B cell (primary cell): ENCODE data around the gene CLDN24. TPM values are rescaled to one million over a fixed set of nuclear protein-coding genes. Genes with fewer than 3 reads are reported as not detected.

ENCODE experiments used
- ATAC-seq: fragments of 200-7000 bp; cut with Tn5 transposase; one replicate; pipeline ENCODE4 v1.10.0; 2021; ENCODE audit warnings: low read depth, mild to moderate bottlenecking, moderate number of reproducible peaks, moderate library complexity
- CTCF ChIA-PET: fragments of 350-600 bp; sonication (Branson Sonifier 250); formaldehyde crosslinking; loops from one replicate; lab custom pipeline; 2021; ENCODE audit warnings: antibody characterized with exemption, inconsistent platforms; lab: Charles Lee
- POLR2A ChIA-PET: fragments of 350-600 bp; sonication (Branson Sonifier 250); formaldehyde crosslinking; loops from one replicate; lab custom pipeline; 2021; ENCODE audit warnings: antibody characterized with exemption; lab: Charles Lee
- DNase-seq: peaks from one replicate; pipeline ENCODE4 v3.0.0; 2013
- H2AFZ ChIP-seq: 2 replicates; pipeline ENCODE4 v1.6.1; 2012; ENCODE audit warnings: mild to moderate bottlenecking, low read depth, low read length; ENCODE audit not compliant: insufficient read depth, poor library complexity, severe bottlenecking
- H3K27ac ChIP-seq, 2 donors: 1 replicate in 1 of 2; 2 replicates in 1 of 2; pipeline ENCODE4 v1.5.1; 2012 to 2013; ENCODE audit warnings: low read length in 2 of 2, mild to moderate bottlenecking in 2 of 2, moderate library complexity in 1 of 2
- H3K27me3 ChIP-seq, 4 experiments: fragments of 200-600 bp in 1 of 4; sonication (generic) in 1 of 4; replicated peaks in 1 of 4; 1 replicate in 2 of 4; 2 replicates in 2 of 4; pipeline versions ENCODE4 v1.6.1 to v1.7.0; 2013 to 2016; ENCODE audit warnings: low read length in 3 of 4, mild to moderate bottlenecking in 2 of 4, mixed read lengths in 1 of 4, moderate library complexity in 1 of 4; ENCODE audit not compliant: insufficient read depth in 4 of 4, control insufficient read depth in 3 of 4; ENCODE audit errors: control extremely low read depth in 1 of 4
- H3K36me3 ChIP-seq, 2 experiments: replicated peaks in 1 of 2; 1 replicate in 1 of 2; 2 replicates in 1 of 2; pipeline versions ENCODE4 v1.6.1 to v1.7.1; 2013; ENCODE audit warnings: low read length in 1 of 2; ENCODE audit not compliant: insufficient read depth in 2 of 2, control insufficient read depth in 1 of 2; ENCODE audit errors: control extremely low read depth in 1 of 2, extremely low read depth in 1 of 2
- H3K4me1 ChIP-seq, 2 donors: fragments of 200-600 bp in 1 of 2; sonication (generic) in 1 of 2; 1 replicate in 1 of 2; 2 replicates in 1 of 2; pipeline versions ENCODE4 v1.5.1 to v1.6.1; 2013 to 2017; ENCODE audit warnings: low read length in 2 of 2; ENCODE audit not compliant: control insufficient read depth in 2 of 2, insufficient read depth in 2 of 2
- H3K4me2 ChIP-seq: replicated peaks from 2 replicates; pipeline ENCODE3; 2012; ENCODE audit warnings: mild to moderate bottlenecking, low read depth, low read length; ENCODE audit not compliant: poor library complexity, severe bottlenecking
- H3K4me3 ChIP-seq, 5 experiments: fragments of 200-600 bp in 1 of 5; sonication (generic) in 1 of 5; 1 replicate in 3 of 5; 2 replicates in 2 of 5; pipeline versions ENCODE4 v1.5.1 to v1.7.0; 2011 to 2016; ENCODE audit warnings: low read length in 4 of 5, mild to moderate bottlenecking in 4 of 5, low read depth in 2 of 5, control low read depth in 1 of 5, moderate library complexity in 1 of 5; ENCODE audit not compliant: insufficient read depth in 1 of 5; ENCODE audit errors: control extremely low read depth in 1 of 5, extremely low read depth in 1 of 5
- H3K79me2 ChIP-seq: fragments of 200-600 bp; sonication (generic); one replicate; pipeline ENCODE4 v1.6.0; 2016; ENCODE audit warnings: low read length; ENCODE audit not compliant: control insufficient read depth, insufficient read depth
- H3K9ac ChIP-seq: fragments of 200-600 bp; sonication (generic); 2 replicates; pipeline ENCODE4 v1.6.1; 2017; ENCODE audit warnings: mild to moderate bottlenecking, low read length, moderate library complexity
- H3K9me3 ChIP-seq, 3 donors: one replicate each; pipeline versions ENCODE4 v1.6.1 to v1.7.1; 2013; ENCODE audit warnings: low read length in 2 of 3; ENCODE audit not compliant: control insufficient read depth in 2 of 3, insufficient read depth in 1 of 3; ENCODE audit errors: control extremely low read depth in 1 of 3
- H4K20me1 ChIP-seq: 2 replicates; pipeline ENCODE4 v1.6.0; 2012; ENCODE audit warnings: mild to moderate bottlenecking, low read length; ENCODE audit not compliant: insufficient read depth, control insufficient read depth, poor library complexity, severe bottlenecking
- H3K27ac Mint-ChIP-seq: one replicate; pipeline ENCODE4 v1.8.0; 2021; ENCODE audit warnings: mixed read lengths
- H3K27me3 Mint-ChIP-seq: one replicate; pipeline ENCODE4 v1.8.0; 2021; ENCODE audit warnings: mixed read lengths
- H3K4me1 Mint-ChIP-seq: one replicate; pipeline ENCODE4 v1.8.0; 2021; ENCODE audit warnings: mixed read lengths
- H3K4me3 Mint-ChIP-seq: one replicate; pipeline ENCODE4 v1.8.0; 2021; ENCODE audit warnings: mixed read lengths
- H3K9me3 Mint-ChIP-seq: one replicate; pipeline ENCODE4 v1.8.0; 2022; ENCODE audit warnings: mixed read lengths; ENCODE audit not compliant: insufficient read depth
- EZH2 ChIP-seq: IDR thresholded peaks from 2 replicates; pipeline ENCODE4 v1.6.1; 2012; ENCODE audit warnings: borderline replicate concordance, low read depth, mild to moderate bottlenecking, moderate library complexity, low read length; ENCODE audit not compliant: insufficient read depth, poor library complexity, severe bottlenecking
- WGBS: methylation state at CpG from one replicate; pipeline ENCODE4 v1.1.5; 2013; ENCODE audit warnings: missing lambda C conversion rate; ENCODE audit not compliant: insufficient coverage; 5-methylcytosine and 5-hydroxymethylcytosine counted together
- intact Hi-C: fragments of 100-400 bp; cut with micrococcal nuclease; formaldehyde crosslinking; loops from one replicate; pipeline ENCODE4 v1.10.0; 2022
- polyA plus RNA-seq: library from polyadenylated mRNA; depleted of rRNA; stranded (reverse); fragments of >200 nt; gene quantifications from 2 replicates; pipeline ENCODE4 v1.2.3, GENCODE V29; 2012
- total RNA-seq, 2 donors: library from RNA; stranded (reverse); fragments of 120-200 nt in 1 of 2; gene quantifications; 1 replicate in 1 of 2; 2 replicates in 1 of 2; pipeline versions ENCODE4 v1.2.3 to v1.2.4, GENCODE V29; 2013 to 2022
- TF ChIP-seq, protein P1 (sequence below): fragments of 200-600 bp; IDR thresholded peaks from one replicate; pipeline ENCODE4 v1.8.0; 2022; ENCODE audit warnings: antibody characterized with exemption, mild to moderate bottlenecking

Gene CLDN24
- total and polyA plus RNA-seq, 2 donors (not counting 1 experiment from before 2014, with no cell fraction given), result not detected

GRCh38 chr4:183343730-183344129 lies 21.5 kb upstream of the CLDN24 start:
- H3K4me2 ChIP-seq, result no peak overlapping the region
- 90% methylated on average over 6 of the region's 7 CpGs for WGBS
- H3K4me1 ChIP-seq, result peaks cover 0 to 4% of the 10 kb centered on the region in 2 donors
- H3K27me3 Mint-ChIP-seq, result peaks cover 14% of the 10 kb centered on the region
- no peak overlapping the region for H2AFZ ChIP-seq
- H3K9me3 ChIP-seq, result no peaks in the 10 kb centered on the region
- no peak overlapping the region for H3K9ac ChIP-seq
- POLR2A ChIA-PET, result no interaction called here
- ATAC-seq (no peak), DNase-seq (no peak)
- no peak for TF ChIP-seq EZH2
- TF ChIP-seq, protein P1, sequence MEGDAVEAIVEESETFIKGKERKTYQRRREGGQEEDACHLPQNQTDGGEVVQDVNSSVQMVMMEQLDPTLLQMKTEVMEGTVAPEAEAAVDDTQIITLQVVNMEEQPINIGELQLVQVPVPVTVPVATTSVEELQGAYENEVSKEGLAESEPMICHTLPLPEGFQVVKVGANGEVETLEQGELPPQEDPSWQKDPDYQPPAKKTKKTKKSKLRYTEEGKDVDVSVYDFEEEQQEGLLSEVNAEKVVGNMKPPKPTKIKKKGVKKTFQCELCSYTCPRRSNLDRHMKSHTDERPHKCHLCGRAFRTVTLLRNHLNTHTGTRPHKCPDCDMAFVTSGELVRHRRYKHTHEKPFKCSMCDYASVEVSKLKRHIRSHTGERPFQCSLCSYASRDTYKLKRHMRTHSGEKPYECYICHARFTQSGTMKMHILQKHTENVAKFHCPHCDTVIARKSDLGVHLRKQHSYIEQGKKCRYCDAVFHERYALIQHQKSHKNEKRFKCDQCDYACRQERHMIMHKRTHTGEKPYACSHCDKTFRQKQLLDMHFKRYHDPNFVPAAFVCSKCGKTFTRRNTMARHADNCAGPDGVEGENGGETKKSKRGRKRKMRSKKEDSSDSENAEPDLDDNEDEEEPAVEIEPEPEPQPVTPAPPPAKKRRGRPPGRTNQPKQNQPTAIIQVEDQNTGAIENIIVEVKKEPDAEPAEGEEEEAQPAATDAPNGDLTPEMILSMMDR, result no peak
- no peaks in the 10 kb centered on the region for H3K36me3 ChIP-seq
- no peak overlapping the region for H3K27ac Mint-ChIP-seq
- intact Hi-C loops, result no loop called here
- CTCF ChIA-PET, result no interaction called here
- H3K27me3 ChIP-seq, result peaks cover 0 to 17% (median 0%) of the 10 kb centered on the region in 4 experiments
- no peaks in the 10 kb centered on the region for H3K9me3 Mint-ChIP-seq
- peaks cover 6% of the 10 kb centered on the region for H3K4me1 Mint-ChIP-seq
- H3K4me3 Mint-ChIP-seq, result no peak overlapping the region
- no peak overlapping the region for H3K27ac ChIP-seq
- H4K20me1 ChIP-seq, result no peaks in the 10 kb centered on the region
- no peaks in the 10 kb centered on the region for H3K79me2 ChIP-seq
- H3K4me3 ChIP-seq, result no peak overlapping the region

- Histone ChIP-seq H2AFZ (peak overlapping the region; percentile 42), H3K27ac (no peak overlapping the region), H3K4me2 (peak overlapping the region; percentile 56), H3K9ac (no peak overlapping the region), H3K27me3 (peaks cover 0 to 15% (median 0%) of the 10 kb centered on the region in 4 experiments), H4K20me1 (no peaks in the 10 kb centered on the region), H3K79me2 (no peaks in the 10 kb centered on the region), H3K4me3 (no peak overlapping the region), H3K4me1 (peaks cover 0 to 4% of the 10 kb centered on the region in 2 donors), H3K9me3 (no peaks in the 10 kb centered on the region), H3K36me3 (no peaks in the 10 kb centered on the region)
- Mint-ChIP-seq H3K4me3 (no peak overlapping the region), H3K9me3 (no peaks in the 10 kb centered on the region), H3K27me3 (peaks cover 14% of the 10 kb centered on the region), H3K27ac (no peak overlapping the region), H3K4me1 (peaks cover 6% of the 10 kb centered on the region)
- CTCF ChIA-PET, result no interaction called here
- intact Hi-C loops, result no loop called here
- WGBS, result 20% methylated on average over 35 of the region's 40 CpGs
- TF ChIP-seq EZH2, result no peak
- TF ChIP-seq, protein P1, result no peak
- ATAC-seq (no peak), DNase-seq (no peak)
- POLR2A ChIA-PET, result no interaction called here
Observed at GRCh38 chr4:183342541-183343533, 20.6 kb upstream of the CLDN24 start.
